SK-N-SH (cell line): ENCODE data around the gene TMC1. TPM values are rescaled to one million over a fixed set of nuclear protein-coding genes. Genes with fewer than 3 reads are reported as not detected.

ENCODE experiments used
- CTCF ChIA-PET: fragments of 300-600, 350-600 bp; formaldehyde crosslinking; extraction: SDS; loops from one replicate; lab custom pipeline; 2021; lab: Yijun Ruan, JAX
- POLR2A ChIA-PET: fragments of 350-600 bp; sonication (Branson Sonifier 250); formaldehyde crosslinking; extraction: SDS; loops from one replicate; lab custom pipeline; 2020; ENCODE audit warnings: antibody characterized with exemption, inconsistent platforms; lab: Yijun Ruan, JAX
- DNase-seq: peaks from one replicate; pipeline ENCODE4 v3.0.0; 2012
- H2AFZ ChIP-seq: fragments of 200-600 bp; sonication (generic); 2 replicates; pipeline ENCODE4 v1.8.1; 2016; ENCODE audit warnings: antibody characterized with exemption, mild to moderate bottlenecking, low read depth
- H3F3A ChIP-seq: fragments of 200-600 bp; sonication (generic); replicated peaks from 2 replicates; pipeline ENCODE3; 2016; ENCODE audit warnings: antibody characterized with exemption, mild to moderate bottlenecking; ENCODE audit not compliant: insufficient read depth
- H3K27ac ChIP-seq, 2 experiments: fragments of 200-500 bp in 1 of 2; fragments of 200-600 bp in 1 of 2; sonication (Bioruptor generic) in 1 of 2; sonication (generic), shearing (Covaris generic) in 1 of 2; 2 replicates each; pipeline versions ENCODE4 v1.5.1 to v1.6.1; 2014 to 2016; ENCODE audit warnings: low read depth in 2 of 2, inconsistent platforms in 1 of 2, low read length in 1 of 2, mild to moderate bottlenecking in 1 of 2, mixed read lengths in 1 of 2
- H3K27me3 ChIP-seq: fragments of 200-600 bp; sonication (generic), shearing (Covaris generic); 2 replicates; pipeline ENCODE4 v1.6.1; 2016; ENCODE audit warnings: mixed run types; ENCODE audit not compliant: insufficient read depth
- H3K36me3 ChIP-seq, 2 experiments: fragments of 200-500 bp in 1 of 2; fragments of 200-600 bp in 1 of 2; sonication (Bioruptor generic) in 1 of 2; sonication (generic) in 1 of 2; replicated peaks in 1 of 2; 2 replicates each; pipeline versions ENCODE3 to v1.5.1; 2014 to 2016; ENCODE audit warnings: low read length in 1 of 2, mild to moderate bottlenecking in 1 of 2; ENCODE audit not compliant: insufficient read depth in 2 of 2, control insufficient read depth in 1 of 2
- H3K4me1 ChIP-seq, 2 experiments: fragments of 200-500 bp in 1 of 2; fragments of 200-600 bp in 1 of 2; sonication (Bioruptor generic) in 1 of 2; sonication (generic), shearing (Covaris generic) in 1 of 2; 2 replicates each; pipeline versions ENCODE4 v1.5.1 to v1.6.1; 2014 to 2016; ENCODE audit warnings: low read depth in 1 of 2, low read length in 1 of 2, mixed run types in 1 of 2; ENCODE audit not compliant: insufficient read depth in 2 of 2, control insufficient read depth in 1 of 2
- H3K4me2 ChIP-seq: fragments of 200-600 bp; sonication (generic), shearing (Covaris generic); 2 replicates; pipeline ENCODE4 v1.6.1; 2017; ENCODE audit warnings: mixed run types
- H3K4me3 ChIP-seq, 2 experiments: fragments of 200-500 bp in 1 of 2; fragments of 200-600 bp in 1 of 2; sonication (Bioruptor generic) in 1 of 2; sonication (generic), shearing (Covaris generic) in 1 of 2; 2 replicates each; pipeline versions ENCODE4 v1.5.1 to v1.8.1; 2014 to 2016; ENCODE audit warnings: low read depth in 2 of 2, inconsistent platforms in 1 of 2, low read length in 1 of 2, mild to moderate bottlenecking in 1 of 2, mixed read lengths in 1 of 2, moderate library complexity in 1 of 2
- H3K79me2 ChIP-seq: fragments of 200-600 bp; sonication (generic); 2 replicates; pipeline ENCODE4 v1.8.1; 2017; ENCODE audit warnings: mild to moderate bottlenecking; ENCODE audit not compliant: insufficient read depth
- H3K9ac ChIP-seq: fragments of 200-600 bp; sonication (generic); 2 replicates; pipeline ENCODE4 v1.6.1; 2017; ENCODE audit warnings: mixed run types
- H3K9me2 ChIP-seq: fragments of 200-600 bp; sonication (generic); 2 replicates; pipeline ENCODE4 v1.6.1; 2017; ENCODE audit warnings: mixed run types
- H3K9me3 ChIP-seq: fragments of 200-600 bp; sonication (generic); 2 replicates; pipeline ENCODE4 v1.6.1; 2017; ENCODE audit warnings: mixed run types, mild to moderate bottlenecking, moderate library complexity
- H4K20me1 ChIP-seq: fragments of 200-600 bp; sonication (generic); 2 replicates; pipeline ENCODE4 v1.6.1; 2017; ENCODE audit warnings: mild to moderate bottlenecking, mixed run types; ENCODE audit not compliant: insufficient read depth
- CHD2 ChIP-seq: fragments of 150-350 bp; IDR thresholded peaks from 2 replicates; pipeline ENCODE4 v1.6.1; 2018; ENCODE audit warnings: low read length; ENCODE audit not compliant: partially characterized antibody
- CTCF ChIP-seq: fragments of 200-600 bp; sonication (generic); IDR thresholded peaks from 2 replicates; pipeline ENCODE4 v1.6.1; 2017; ENCODE audit warnings: antibody characterized with exemption, mild to moderate bottlenecking, moderate library complexity
- ELF1 ChIP-seq: IDR thresholded peaks from 2 replicates; pipeline ENCODE4 v1.4.0; 2012
- EP300 ChIP-seq, 2 experiments: IDR thresholded peaks; 2 replicates each; pipeline versions ENCODE4 v1.4.0 to v1.6.1; 2012; ENCODE audit warnings: borderline replicate concordance in 1 of 2, low read depth in 1 of 2, low read length in 1 of 2
- FOSL2 ChIP-seq: IDR thresholded peaks from 2 replicates; pipeline ENCODE4 v1.4.0; 2012; ENCODE audit warnings: low read depth, mild to moderate bottlenecking, moderate library complexity, borderline replicate concordance
- FOXM1 ChIP-seq: IDR thresholded peaks from 2 replicates; pipeline ENCODE4 v1.4.0; 2012; ENCODE audit warnings: low read depth, mild to moderate bottlenecking
- GABPA ChIP-seq: IDR thresholded peaks from 2 replicates; pipeline ENCODE4 v1.4.0; 2012; ENCODE audit warnings: low read depth, mild to moderate bottlenecking
- GATA2 ChIP-seq: sonication (generic); formaldehyde crosslinking; IDR thresholded peaks from 2 replicates; pipeline ENCODE4 v1.5.0; 2020; ENCODE audit warnings: mild to moderate bottlenecking, missing genetic modification reagents
- JUND ChIP-seq: IDR thresholded peaks from 2 replicates; pipeline ENCODE4 v1.4.0; 2012
- MAX ChIP-seq: IDR thresholded peaks from 2 replicates; pipeline ENCODE4 v1.4.0; 2012; ENCODE audit warnings: low read depth
- NFIC ChIP-seq: IDR thresholded peaks from 2 replicates; pipeline ENCODE4 v1.4.0; 2012; ENCODE audit warnings: borderline replicate concordance
- PBX3 ChIP-seq: IDR thresholded peaks from 2 replicates; pipeline ENCODE4; 2012
- POLR2AphosphoS5 ChIP-seq: IDR thresholded peaks from 2 replicates; pipeline ENCODE4 v1.6.1; 2012; ENCODE audit warnings: low read depth, low read length
- RCOR1 ChIP-seq: fragments of 150-350 bp; IDR thresholded peaks from 2 replicates; pipeline ENCODE4 v1.6.1; 2017; ENCODE audit warnings: antibody characterized with exemption, low read length
- RXRA ChIP-seq: IDR thresholded peaks from 2 replicates; pipeline ENCODE4 v1.4.0; 2012; ENCODE audit warnings: low read depth, mild to moderate bottlenecking, borderline replicate concordance
- SIN3A ChIP-seq: IDR thresholded peaks from 2 replicates; pipeline ENCODE4 v1.6.1; 2012; ENCODE audit warnings: low read depth, mild to moderate bottlenecking, low read length, moderate library complexity, borderline replicate concordance
- TCF12 ChIP-seq: IDR thresholded peaks from 2 replicates; pipeline ENCODE4 v1.4.0; 2012
- TEAD4 ChIP-seq: IDR thresholded peaks from 2 replicates; pipeline ENCODE4 v1.4.0; 2012; ENCODE audit warnings: mild to moderate bottlenecking, borderline replicate concordance; ENCODE audit not compliant: insufficient read depth
- YY1 ChIP-seq: IDR thresholded peaks from 2 replicates; pipeline ENCODE4 v1.4.0; 2012; ENCODE audit warnings: low read depth, mild to moderate bottlenecking
- WGBS: methylation state at CpG from one replicate; pipeline ENCODE4 v1.1.6; 2017; ENCODE audit warnings: low lambda C conversion rate; 5-methylcytosine and 5-hydroxymethylcytosine counted together
- polyA plus RNA-seq, 3 experiments: library from polyadenylated mRNA; depleted of rRNA; stranded (reverse); fragments of >200 nt; gene quantifications; 2 replicates each; pipeline ENCODE4 v1.2.3, GENCODE V29; 2012

Gene TMC1
- polyA plus RNA-seq, 1 of the 3 experiments (the other 2 are of a cell fraction) = not detected

GRCh38 chr9:72551306-72551705 is 29.9 kb downstream of the TMC1 start:
- no peak overlapping the region for H3K9ac ChIP-seq
- CTCF ChIA-PET = no interaction called here
- no peaks in the 10 kb centered on the region for H4K20me1 ChIP-seq
- WGBS = 29% methylated on average over 2 of the region's 2 CpGs
- H3K27ac ChIP-seq = no peak overlapping the region
- no peaks in the 10 kb centered on the region for H3K9me2 ChIP-seq
- H3K4me3 ChIP-seq = no peak overlapping the region
- peaks cover 14% of the 10 kb centered on the region for H3F3A ChIP-seq
- H3K79me2 ChIP-seq = no peaks in the 10 kb centered on the region
- H3K36me3 ChIP-seq = no peaks in the 10 kb centered on the region
- POLR2A ChIA-PET = no interaction called here
- DNase-seq = no peak
- no peaks in the 10 kb centered on the region; the same call in 1 of the 2 replicates for H3K27me3 ChIP-seq
- H3K4me1 ChIP-seq = no peaks in the 10 kb centered on the region
- no peak overlapping the region for H2AFZ ChIP-seq
- no peak overlapping the region for H3K4me2 ChIP-seq
- H3K9me3 ChIP-seq = no peaks in the 10 kb centered on the region
- TF ChIP-seq GATA2 (CRISPR knock-in tag) (no peak), ELF1 (no peak), FOXM1 (no peak), JUND (no peak), SIN3A (no peak)

GRCh38 chr9:72552356-72552755 is 30.9 kb downstream of the TMC1 start:
- WGBS = 0% methylated on average over 1 of the region's 1 CpG
- no peak for DNase-seq
- no peak overlapping the region for H3K4me2 ChIP-seq
- POLR2A ChIA-PET = no interaction called here
- H3K4me3 ChIP-seq = no peak overlapping the region
- no peak overlapping the region for H2AFZ ChIP-seq
- CTCF ChIA-PET = no interaction called here
- H3K36me3 ChIP-seq = no peaks in the 10 kb centered on the region
- peaks cover 14% of the 10 kb centered on the region for H3F3A ChIP-seq
- no peaks in the 10 kb centered on the region for H3K9me3 ChIP-seq
- no peaks in the 10 kb centered on the region for H3K9me2 ChIP-seq
- no peaks in the 10 kb centered on the region for H3K79me2 ChIP-seq
- H3K9ac ChIP-seq = no peak overlapping the region
- TF ChIP-seq GABPA = no peak
- no peak for TF ChIP-seq YY1
- TF ChIP-seq RCOR1 = no peak
- H3K27ac ChIP-seq = no peak overlapping the region
- H3K4me1 ChIP-seq = no peaks in the 10 kb centered on the region
- H4K20me1 ChIP-seq = no peaks in the 10 kb centered on the region
- H3K27me3 ChIP-seq = no peaks in the 10 kb centered on the region; the same call in 1 of the 2 replicates

GRCh38 chr9:72554221-72554641 is 32.8 kb downstream of the TMC1 start:
- Histone ChIP-seq H3K4me3 (no peak overlapping the region), H3K27ac (peak overlapping the region; percentile 45 to 66; a peak in 3 of 4 replicates), H2AFZ (no peak overlapping the region; the same call in 1 of the 2 replicates), H3K4me1 (no peaks in the 10 kb centered on the region), H4K20me1 (no peaks in the 10 kb centered on the region), H3K36me3 (no peaks in the 10 kb centered on the region), H3K4me2 (peak overlapping the region; percentile 9; the same call in 1 of the 2 replicates), H3K9ac (no peak overlapping the region; the same call in 1 of the 2 replicates), H3K9me3 (no peaks in the 10 kb centered on the region), H3K9me2 (no peaks in the 10 kb centered on the region), H3F3A (peaks cover 14% of the 10 kb centered on the region), H3K79me2 (no peaks in the 10 kb centered on the region), H3K27me3 (peaks cover 4% of the 10 kb centered on the region; the same call in 1 of the 2 replicates)
- ChIA-PET CTCF (interaction anchor here (1.6 kb wide), 1 partner anchor 262 kb away, joined by 4 read pairs; no protein-coding TSS in a partner anchor), POLR2A (no interaction called here)
- DNase-seq = no peak
- WGBS = 2% methylated on average over 3 of the region's 3 CpGs
- peak; percentile 34 for TF ChIP-seq TCF12
- TF ChIP-seq CHD2 = no peak
- no peak for TF ChIP-seq POLR2AphosphoS5
- 0 out of 2 replicates have a peak, but pooled peaks have one; percentile 45 for TF ChIP-seq MAX
- peak in 1 of 2 experiments; percentile 32; a peak in 1 of 4 replicates for TF ChIP-seq EP300 (IDR thresholded peaks at IDR 0.05; ENCODE audit: borderline replicate concordance in 1 of 2, low read depth in 1 of 2, low read length in 1 of 2)
- TF ChIP-seq CTCF = no peak
- no peak for TF ChIP-seq PBX3
- TF ChIP-seq TEAD4 = no peak
- no peak for TF ChIP-seq RCOR1
- no peak for TF ChIP-seq FOSL2
- TF ChIP-seq GABPA = no peak
- TF ChIP-seq NFIC = peak; percentile 22; the same call in 1 of the 2 replicates
- TF ChIP-seq RXRA = no peak
- TF ChIP-seq JUND = no peak
